SK-N-SH treated with all-trans-retinoic acid at 6 μM for 48 hours (cell line): ENCODE data around the gene MAPK4.

Experiments
- ARNTL ChIP-seq: fragments of 450-650 bp; formaldehyde crosslinking; IDR thresholded peaks from 2 replicates; pipeline ENCODE4 v1.5.0; 2020; ENCODE audit warnings: low read depth, mild to moderate bottlenecking, moderate library complexity, borderline replicate concordance
- BACH2 ChIP-seq: fragments of 250-450 bp; sonication (Bioruptor Pico); IDR thresholded peaks from 2 replicates; pipeline ENCODE4 v1.9.0; 2021; ENCODE audit warnings: mild to moderate bottlenecking, borderline replicate concordance
- GLIS3 ChIP-seq: fragments of 250-450 bp; sonication (Bioruptor Pico); IDR thresholded peaks from 2 replicates; pipeline ENCODE4 v1.5.0; 2020; ENCODE audit warnings: mild to moderate bottlenecking, moderate library complexity
- ISL1 ChIP-seq: fragments of 250-450 bp; sonication (Bioruptor Pico); IDR thresholded peaks from 2 replicates; pipeline ENCODE4 v2.1.2; 2022; ENCODE audit warnings: mild to moderate bottlenecking, moderate library complexity
- OSR1 ChIP-seq: fragments of 250-450 bp; sonication (Bioruptor Pico); IDR thresholded peaks from 2 replicates; pipeline ENCODE4 v1.8.0; 2022; ENCODE audit warnings: moderate library complexity, mild to moderate bottlenecking, inconsistent platforms
- PATZ1 ChIP-seq: fragments of 250-450 bp; sonication (Bioruptor Pico); IDR thresholded peaks from 2 replicates; pipeline ENCODE4 v1.8.0; 2020; ENCODE audit warnings: mild to moderate bottlenecking, moderate library complexity, borderline replicate concordance
- PPARA ChIP-seq: fragments of 250-450 bp; sonication (Bioruptor Pico); IDR thresholded peaks from 2 replicates; pipeline ENCODE4 v1.5.0; 2020; ENCODE audit warnings: mild to moderate bottlenecking, borderline replicate concordance
- RARB ChIP-seq: fragments of 250-450 bp; sonication (Bioruptor Pico); IDR thresholded peaks from 2 replicates; pipeline ENCODE4 v1.8.0; 2021; ENCODE audit warnings: mild to moderate bottlenecking, moderate library complexity
- TCF4 ChIP-seq: fragments of 250-450 bp; sonication (Bioruptor Pico); IDR thresholded peaks from 2 replicates; pipeline ENCODE4 v1.8.0; 2021; ENCODE audit warnings: mild to moderate bottlenecking, moderate library complexity, borderline replicate concordance
- TOX ChIP-seq: fragments of 250-450 bp; sonication (Bioruptor Pico); IDR thresholded peaks from 2 replicates; pipeline ENCODE4 v1.8.0; 2021; ENCODE audit warnings: mild to moderate bottlenecking, moderate library complexity, borderline replicate concordance
- ZC3H10 ChIP-seq: fragments of 250-450 bp; sonication (Bioruptor Pico); IDR thresholded peaks from 2 replicates; pipeline ENCODE4 v1.5.1; 2021; ENCODE audit warnings: mild to moderate bottlenecking, moderate library complexity
- ZFP3 ChIP-seq: fragments of 250-450 bp; sonication (Bioruptor Pico); IDR thresholded peaks from 2 replicates; pipeline ENCODE4 v1.5.0; 2020; ENCODE audit warnings: mild to moderate bottlenecking, moderate library complexity
- ZNF70 ChIP-seq: fragments of 450-650 bp; formaldehyde crosslinking; IDR thresholded peaks from 2 replicates; pipeline ENCODE4 v1.5.0; 2020; ENCODE audit warnings: mild to moderate bottlenecking, moderate library complexity

- TF ChIP-seq PATZ1 (CRISPR knock-in tag) (no peak), RARB (CRISPR knock-in tag) (no peak), ARNTL (no peak), ZFP3 (CRISPR knock-in tag) (no peak), PPARA (CRISPR knock-in tag) (no peak), BACH2 (CRISPR knock-in tag) (no peak), GLIS3 (CRISPR knock-in tag) (no peak), ISL1 (CRISPR knock-in tag) (no peak), ZNF70 (CRISPR knock-in tag) (no peak), ZC3H10 (CRISPR knock-in tag) (no peak), TOX (CRISPR knock-in tag) (no peak), TCF4 (CRISPR knock-in tag) (no peak), OSR1 (CRISPR knock-in tag) (no peak)
These were observed 183.1 kb downstream of the MAPK4 start for GRCh38 chr18:50742952-50743351.
